CD4-positive, alpha-beta T cell treated with Interleukin-12 subunit alpha and Interleukin-12 subunit beta, for 1 hour (primary cell): ENCODE results near the gene FAM47E.

Source experiments
- DNase-seq: peaks from one replicate; pipeline ENCODE4 v3.0.0-alpha.2; 2020

The FAM47E gene

DNA sequence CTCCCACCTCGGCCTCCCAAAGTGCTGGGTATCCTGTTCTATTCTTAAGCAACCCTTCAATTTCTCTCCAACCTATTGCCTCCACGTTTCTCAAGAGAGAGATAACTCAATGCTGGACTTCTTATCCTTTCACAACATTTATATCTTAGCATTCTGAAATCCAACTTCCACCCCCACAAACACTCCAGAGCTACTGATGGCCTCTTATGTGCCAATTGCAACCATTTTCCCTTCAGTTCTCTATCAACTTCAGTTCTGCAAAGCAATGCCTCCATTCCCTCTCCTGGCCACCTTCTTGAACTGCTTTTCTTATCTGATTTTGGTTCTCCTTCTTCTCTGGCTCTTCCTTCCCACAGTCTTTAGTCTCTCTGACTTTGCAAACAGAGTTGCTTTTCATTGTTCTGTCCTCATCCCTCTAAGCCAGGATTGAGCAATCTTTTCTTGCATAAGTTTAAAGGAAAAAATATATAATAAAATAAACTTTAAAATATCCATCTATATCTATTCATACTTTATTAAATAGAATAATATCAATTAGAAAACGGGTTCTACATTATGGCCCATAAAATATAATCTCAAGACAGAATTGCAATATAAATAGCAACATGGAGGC lies 51.4 kb downstream of the FAM47E start:
- no peak for DNase-seq

GRCh38 chr4:76305033-76305687 lies 53.6 kb downstream of the FAM47E start:
- peak; percentile 13 for DNase-seq

DNA sequence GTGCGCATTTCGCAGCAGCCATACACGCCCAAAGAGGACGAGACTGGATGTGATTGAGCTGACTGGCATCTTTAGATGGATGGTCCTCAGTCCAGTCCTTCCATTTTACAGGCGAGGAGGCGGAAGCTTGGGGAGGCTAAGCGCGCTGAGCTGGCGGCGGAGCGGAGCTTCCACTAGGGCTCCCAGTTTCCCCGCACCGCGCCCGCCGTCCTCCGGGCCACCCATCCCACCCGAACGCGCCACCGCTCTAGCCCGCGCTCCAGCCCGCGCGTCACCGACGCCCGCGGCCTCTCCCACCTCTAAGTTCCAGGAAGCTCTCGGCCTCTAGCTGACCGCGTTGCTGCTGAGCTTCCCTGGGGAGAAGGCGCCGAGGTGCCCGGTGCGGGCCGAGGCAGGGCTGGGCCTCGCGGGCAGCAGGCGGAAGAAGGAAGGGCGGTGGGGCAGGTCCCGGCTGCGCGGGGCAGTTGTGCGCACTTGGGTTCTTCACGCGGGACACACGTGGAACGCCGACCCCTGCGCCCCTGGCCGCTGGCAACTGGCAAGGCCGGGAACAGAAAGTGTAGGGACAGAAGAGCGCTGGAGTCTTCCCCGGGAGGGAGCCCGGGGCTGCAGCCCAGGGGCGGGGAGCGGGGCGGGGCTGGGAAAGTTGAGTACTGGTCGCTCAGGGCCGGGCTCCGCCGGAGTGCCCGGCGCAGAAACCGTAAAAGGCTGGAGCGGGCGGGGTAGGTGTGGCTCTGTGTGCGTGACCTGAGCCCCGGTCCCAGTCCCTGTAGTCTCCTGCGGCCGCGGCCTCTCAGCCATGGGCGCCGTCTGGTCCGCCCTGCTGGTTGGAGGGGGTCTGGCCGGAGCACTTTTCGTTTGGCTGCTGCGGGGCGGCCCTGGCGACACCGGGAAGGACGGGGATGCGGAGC lies 54.7 kb downstream of the FAM47E start, which contains the start of gene STBD1:
STBD1 (plus strand) TSS at position 763 of the 911 bp plus-strand sequence; CDS start at position 800, 37 bp downstream.
- peak; percentile 31 for DNase-seq

DNA sequence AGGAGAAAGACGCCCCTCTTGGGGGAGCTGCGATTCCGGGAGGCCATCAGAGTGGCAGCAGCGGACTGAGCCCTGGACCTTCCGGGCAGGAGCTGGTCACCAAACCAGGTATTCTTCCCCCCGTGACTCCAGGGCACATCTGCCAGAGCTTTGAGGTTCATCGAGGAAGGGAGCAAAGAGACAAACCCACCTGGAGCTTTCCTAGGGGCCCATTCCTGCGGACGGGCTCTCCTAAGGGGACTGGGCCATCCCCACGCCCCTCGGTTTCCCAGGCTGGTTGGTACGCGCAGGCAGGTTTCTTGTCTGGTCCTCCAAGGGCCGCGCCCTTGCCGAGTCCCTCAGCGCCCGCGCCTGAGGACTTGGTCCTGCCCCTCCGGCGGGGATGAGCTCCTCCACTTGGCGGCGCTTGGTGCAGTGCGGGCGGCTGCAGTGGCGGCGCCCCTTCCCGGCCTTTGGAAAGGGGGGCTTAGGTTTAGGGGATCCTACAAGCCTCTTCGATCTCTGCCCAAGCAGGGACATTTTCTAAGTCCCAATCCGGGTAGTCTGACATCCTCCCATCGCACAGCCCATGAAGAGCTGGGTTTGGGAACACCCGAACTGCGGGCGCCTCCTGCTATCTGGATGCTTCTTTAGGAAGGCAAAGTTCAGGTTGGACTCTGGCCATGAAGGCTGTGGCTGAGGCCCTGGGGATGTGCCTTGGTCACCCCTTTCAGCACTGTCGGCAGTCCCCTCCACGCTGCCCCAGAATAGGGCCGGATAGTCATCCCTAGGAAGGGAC lies 55.5 kb downstream of the FAM47E start:
- no peak for DNase-seq

- no peak for DNase-seq
These were observed 56.1 kb downstream of the FAM47E start for GRCh38 chr4:76307660-76308014.

GRCh38 chr4:76308548-76308947 lies 57.0 kb downstream of the FAM47E start:
- no peak for DNase-seq

GRCh38 chr4:76309939-76310550 lies 58.5 kb downstream of the FAM47E start:
- DNase-seq = no peak

DNA sequence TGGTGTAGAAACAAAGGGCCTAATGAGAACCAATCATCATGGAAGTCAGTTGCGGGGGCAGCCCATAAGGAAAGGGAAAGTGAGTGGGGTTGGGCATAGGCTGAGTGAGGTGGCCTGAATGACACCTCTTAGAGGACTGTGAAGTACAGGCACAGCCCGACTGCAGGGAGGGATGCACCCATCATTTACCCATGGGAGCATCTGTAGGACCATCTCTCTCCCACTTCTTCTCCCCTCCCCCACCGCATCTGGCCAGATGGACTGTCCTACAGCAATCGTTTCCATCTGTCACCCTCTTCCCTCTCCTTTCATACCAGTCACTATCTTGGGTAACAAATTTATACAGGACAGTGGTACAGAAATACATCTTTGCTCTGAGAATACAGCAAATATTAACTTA lies 59.2 kb downstream of the FAM47E start:
- DNase-seq = no peak

GRCh38 chr4:76311896-76312331 lies 60.4 kb downstream of the FAM47E start:
- no peak for DNase-seq

DNA sequence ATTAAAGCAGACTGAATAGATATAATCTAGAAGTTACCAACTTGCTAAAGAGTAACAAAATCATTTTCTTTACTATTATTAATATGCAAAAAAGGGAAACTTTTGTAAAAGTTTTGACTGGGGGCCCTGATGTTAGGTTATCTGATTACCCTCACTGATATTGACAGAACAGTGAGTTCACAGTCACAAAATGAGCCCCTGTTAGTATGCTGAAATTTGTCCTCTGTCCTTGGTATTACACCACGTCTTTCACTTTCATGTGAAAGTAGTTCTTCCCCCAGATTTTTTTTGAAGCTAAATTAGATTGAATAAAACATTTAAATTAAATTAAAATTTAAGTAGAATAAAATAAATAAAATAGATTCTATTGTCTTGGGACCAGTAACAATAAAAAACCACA lies 60.9 kb downstream of the FAM47E start:
- DNase-seq = no peak

- DNase-seq = no peak
These were observed 62.0 kb downstream of the FAM47E start for GRCh38 chr4:76313547-76313946.

- no peak for DNase-seq
These were observed 63.9 kb downstream of the FAM47E start for GRCh38 chr4:76315267-76315918.

DNA sequence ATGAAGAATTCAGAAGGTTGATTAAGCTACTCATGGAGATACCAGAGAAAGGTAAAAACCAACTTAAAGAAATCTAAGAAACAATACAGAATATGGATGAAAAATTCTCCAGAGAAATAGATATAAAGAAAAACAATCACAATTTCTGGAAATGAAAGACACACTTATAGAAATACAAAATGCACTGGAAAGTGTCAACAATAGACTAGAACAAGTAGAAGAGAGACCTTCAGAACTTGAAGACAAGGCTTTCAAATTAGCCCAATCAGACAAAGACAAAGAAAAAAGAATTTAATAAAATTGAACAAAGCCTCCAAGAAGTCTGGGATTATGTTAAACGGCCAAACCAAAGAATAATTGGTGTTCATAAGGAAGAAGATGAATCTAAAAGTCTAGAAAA lies 64.6 kb downstream of the FAM47E start:
- DNase-seq = no peak

DNA sequence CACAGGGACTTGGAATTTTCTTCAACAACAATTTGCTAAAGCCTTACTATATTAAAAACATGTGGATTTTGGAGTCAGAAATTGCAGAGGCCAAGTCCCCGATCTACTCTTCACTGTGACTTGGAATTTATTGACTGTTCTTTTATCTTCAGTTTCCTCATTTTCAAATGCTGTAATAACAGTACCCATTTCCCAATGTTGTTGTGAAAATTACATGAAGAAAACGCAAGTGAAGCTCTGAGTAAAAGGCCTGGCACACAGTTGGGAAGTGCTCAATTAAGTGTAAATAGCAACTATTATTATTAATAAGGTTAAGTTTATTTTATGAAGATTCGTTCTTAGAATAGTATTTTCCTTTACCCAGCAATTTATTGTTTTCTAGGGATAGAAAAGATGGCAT lies 70.7 kb downstream of the FAM47E start:
- DNase-seq = no peak

- DNase-seq = no peak
These were observed 73.6 kb downstream of the FAM47E start for GRCh38 chr4:76325072-76325471.

DNA sequence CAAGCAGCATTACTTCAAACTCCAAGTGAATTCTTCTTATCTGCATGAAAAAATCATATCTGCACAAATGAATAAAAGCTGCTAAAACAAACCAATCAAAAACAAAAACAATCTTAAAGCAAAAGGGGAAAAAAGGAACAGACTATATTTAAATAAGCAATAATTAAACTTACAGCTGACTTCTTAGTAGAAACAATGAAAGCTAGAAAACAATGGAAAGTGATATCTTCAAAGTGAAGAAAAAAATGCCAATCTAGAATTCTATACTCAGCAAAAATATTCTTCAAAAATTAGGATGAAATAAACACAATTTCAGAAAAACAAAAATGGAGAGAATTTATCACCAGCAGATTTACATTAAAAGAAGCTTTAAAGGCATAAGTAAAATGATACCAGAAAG lies 75.0 kb downstream of the FAM47E start:
- no peak for DNase-seq
